ENCODE results near the gene VRK2.

The VRK2 gene

GRCh38 chr2:58047961-58048360, 1.4 kb downstream of the VRK2 start:
- no peak for TF ChIP-seq CTCF (IDR thresholded peaks at IDR 0.05; ENCODE audit: low read depth, low read length, missing control alignments)
- in situ Hi-C loops (cut with HindIII; ENCODE audit: low sequenced_read_pairs): no loop called here
- no peak for DNase-seq (ENCODE audit: low read depth)
- no peak overlapping the region for H3K4me3 ChIP-seq (ENCODE audit: low read depth, low read length)

- in situ Hi-C loops (cut with HindIII; ENCODE audit: low sequenced_read_pairs): no loop called here
- no peak for DNase-seq (ENCODE audit: low read depth)
- H3K4me3 ChIP-seq (ENCODE audit: low read depth, low read length): no peak overlapping the region
These were observed 4.8 kb downstream of the VRK2 start for GRCh38 chr2:58051445-58051844.

DNA sequence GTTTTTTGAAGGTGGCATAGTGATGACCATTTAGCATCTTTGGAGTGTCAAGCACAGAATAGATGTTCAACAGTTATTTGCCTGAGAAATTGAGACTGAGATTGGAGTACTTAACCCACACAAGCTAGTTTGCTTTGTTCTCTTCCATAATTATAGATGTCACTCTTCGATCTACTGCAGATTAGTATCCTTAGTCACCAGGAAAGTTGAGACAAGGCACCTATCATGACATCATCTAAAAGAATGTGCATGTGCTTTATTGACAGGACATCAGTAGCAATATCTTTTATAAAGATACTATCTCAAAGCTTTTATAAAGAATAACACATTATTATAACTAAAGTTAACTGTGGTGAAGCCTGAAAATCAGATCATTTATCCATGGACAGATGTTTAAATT, 6.4 kb downstream of the VRK2 start:
- no peak overlapping the region for H3K4me3 ChIP-seq (ENCODE audit: low read depth, low read length)
- DNase-seq (ENCODE audit: low read depth): no peak
- in situ Hi-C loops (cut with HindIII; ENCODE audit: low sequenced_read_pairs): no loop called here
- TF ChIP-seq CTCF (IDR thresholded peaks at IDR 0.05; ENCODE audit: low read depth, low read length, missing control alignments): no peak

More at GRCh38 chr2:58051445-58051844, 4.8 kb downstream of the VRK2 start:
- TF ChIP-seq CTCF (IDR thresholded peaks at IDR 0.05; ENCODE audit: low read depth, low read length, missing control alignments): no peak

DNA sequence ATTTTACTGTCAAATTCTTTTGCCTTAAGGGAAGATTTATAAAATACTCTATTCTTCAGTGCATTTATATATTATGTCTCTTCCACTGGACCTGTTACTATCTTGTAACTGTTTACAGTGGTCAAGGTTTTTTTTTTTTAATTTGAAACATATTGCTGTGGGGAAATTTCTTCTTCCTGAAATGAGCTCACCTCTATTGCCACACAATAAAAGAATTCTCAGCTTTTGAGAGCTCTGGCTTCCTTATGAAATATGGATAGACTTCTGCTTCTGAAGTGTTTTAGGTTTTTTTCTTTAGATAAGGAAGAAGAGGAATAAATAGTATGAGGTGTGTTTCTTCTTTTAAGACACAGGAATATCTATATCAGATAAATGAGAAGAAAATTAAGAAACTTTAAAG, 7.7 kb downstream of the VRK2 start:
- DNase-seq (ENCODE audit: low read depth): no peak
- H3K4me3 ChIP-seq (ENCODE audit: low read depth, low read length): no peak overlapping the region
- in situ Hi-C loops (cut with HindIII; ENCODE audit: low sequenced_read_pairs): no loop called here
- TF ChIP-seq CTCF (IDR thresholded peaks at IDR 0.05; ENCODE audit: low read depth, low read length, missing control alignments): no peak

DNA sequence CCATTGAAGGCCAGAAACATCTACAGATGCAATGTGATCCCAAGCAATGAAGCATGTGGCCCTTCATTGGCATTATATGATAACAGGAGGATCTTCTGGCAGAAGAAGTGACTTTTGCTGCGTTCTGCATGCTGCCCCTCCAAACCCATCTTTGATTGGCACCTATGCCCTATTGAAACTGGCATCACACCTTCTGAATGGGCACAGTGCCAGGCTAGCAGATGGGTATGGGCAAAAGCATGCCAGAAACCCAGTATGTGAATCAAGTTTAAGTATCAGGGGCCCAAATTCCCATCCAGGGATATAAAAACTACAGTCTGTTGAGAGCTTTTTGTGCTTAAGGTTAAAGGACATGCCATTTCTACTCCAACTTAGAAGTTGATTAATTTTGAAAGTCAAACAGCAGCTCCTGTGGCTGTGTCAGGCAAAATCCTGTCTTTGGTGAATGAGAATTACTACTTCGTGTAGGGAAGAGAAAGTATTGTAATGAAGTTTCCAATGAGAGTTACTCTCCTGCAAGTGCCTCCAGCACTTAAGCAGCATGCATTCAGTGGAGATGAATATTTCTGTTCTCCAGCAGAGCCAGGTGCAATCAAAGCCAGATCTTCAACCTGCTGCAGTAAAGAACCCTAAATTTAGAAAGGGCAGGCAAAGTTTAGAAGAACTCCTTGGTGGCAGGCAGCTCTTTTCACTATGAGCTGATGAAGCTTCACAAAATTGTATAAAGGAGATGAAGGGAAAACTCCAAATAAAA, 8.6 kb downstream of the VRK2 start:
- no peak for DNase-seq (ENCODE audit: low read depth)
- TF ChIP-seq CTCF (IDR thresholded peaks at IDR 0.05; ENCODE audit: low read depth, low read length, missing control alignments): no peak
- in situ Hi-C loops (cut with HindIII; ENCODE audit: low sequenced_read_pairs): no loop called here
- no peak overlapping the region for H3K4me3 ChIP-seq (ENCODE audit: low read depth, low read length)

DNA sequence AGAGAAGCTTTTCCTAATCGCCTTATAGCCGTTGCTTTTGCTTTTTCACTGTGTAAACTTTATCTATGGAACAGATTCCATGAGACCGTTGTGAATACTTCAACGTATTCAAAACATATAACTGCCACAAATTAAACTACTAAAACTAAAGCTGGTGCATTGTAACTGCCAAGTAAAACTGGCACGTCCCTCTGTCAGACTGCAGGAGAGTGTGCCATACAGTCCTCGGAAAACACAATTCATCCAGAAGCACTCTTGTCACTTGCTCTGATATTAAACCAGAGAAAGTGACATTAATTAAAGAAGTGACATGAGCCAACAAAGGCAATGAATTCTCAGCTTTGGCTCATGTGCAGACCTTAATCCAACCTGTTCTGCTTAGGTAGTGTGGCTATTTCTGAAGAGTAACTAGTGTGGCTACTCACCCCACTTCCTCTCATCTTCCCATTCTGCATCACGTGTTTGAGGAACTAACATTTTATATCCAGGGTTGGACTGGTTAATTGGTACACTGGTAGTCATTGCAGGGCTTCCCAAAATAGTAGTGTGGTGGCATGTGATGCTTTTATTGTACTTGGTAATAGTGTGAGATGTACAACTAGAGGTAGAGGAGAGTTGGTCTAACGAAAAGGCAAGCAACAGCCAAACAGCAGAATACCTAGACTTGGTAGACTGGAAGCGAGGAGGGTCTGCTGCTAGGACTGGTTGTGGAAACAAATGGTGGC, 9.7 kb downstream of the VRK2 start:
- in situ Hi-C loops (cut with HindIII; ENCODE audit: low sequenced_read_pairs): no loop called here
- TF ChIP-seq CTCF (IDR thresholded peaks at IDR 0.05; ENCODE audit: low read depth, low read length, missing control alignments): no peak
- DNase-seq (ENCODE audit: low read depth): no peak
- H3K4me3 ChIP-seq (ENCODE audit: low read depth, low read length): no peak overlapping the region

All from astrocyte of the cerebellum (primary cell).